ENCODE measurements around the gene PSME2. TPM values are rescaled to one million over a fixed set of nuclear protein-coding genes. Genes with fewer than 3 reads are reported as not detected.

The PSME2 gene
- total and polyA plus RNA-seq, 7 donors: 30.1 to 179 (median 76.4) TPM

- WGBS, 3 donors: 90 to 93% (median 93%) methylated on average over 14 of the region's 14 CpGs
- Histone ChIP-seq H3K27me3 (ENCODE audit: insufficient read depth in 3 of 3, low read length in 2 of 3) (peaks cover 0 to 3% (median 0%) of the 10 kb centered on the region in 3 donors), H3K4me3 (no peak overlapping the region), H3K27ac (no peak overlapping the region), H3K9me3 (no peaks in the 10 kb centered on the region), H3K4me1 (peaks cover 19% of the 10 kb centered on the region), H3K36me3 (ENCODE audit: insufficient read depth in 1 of 2, low read depth in 1 of 2) (peaks cover 13 to 64% of the 10 kb centered on the region in 2 donors)
- intact Hi-C loops (cut with DNase I): no loop called here
- ATAC-seq (no peak), DNase-seq (peak in 1 of 2 donors; percentile 49)
- TF ChIP-seq, protein P1, sequence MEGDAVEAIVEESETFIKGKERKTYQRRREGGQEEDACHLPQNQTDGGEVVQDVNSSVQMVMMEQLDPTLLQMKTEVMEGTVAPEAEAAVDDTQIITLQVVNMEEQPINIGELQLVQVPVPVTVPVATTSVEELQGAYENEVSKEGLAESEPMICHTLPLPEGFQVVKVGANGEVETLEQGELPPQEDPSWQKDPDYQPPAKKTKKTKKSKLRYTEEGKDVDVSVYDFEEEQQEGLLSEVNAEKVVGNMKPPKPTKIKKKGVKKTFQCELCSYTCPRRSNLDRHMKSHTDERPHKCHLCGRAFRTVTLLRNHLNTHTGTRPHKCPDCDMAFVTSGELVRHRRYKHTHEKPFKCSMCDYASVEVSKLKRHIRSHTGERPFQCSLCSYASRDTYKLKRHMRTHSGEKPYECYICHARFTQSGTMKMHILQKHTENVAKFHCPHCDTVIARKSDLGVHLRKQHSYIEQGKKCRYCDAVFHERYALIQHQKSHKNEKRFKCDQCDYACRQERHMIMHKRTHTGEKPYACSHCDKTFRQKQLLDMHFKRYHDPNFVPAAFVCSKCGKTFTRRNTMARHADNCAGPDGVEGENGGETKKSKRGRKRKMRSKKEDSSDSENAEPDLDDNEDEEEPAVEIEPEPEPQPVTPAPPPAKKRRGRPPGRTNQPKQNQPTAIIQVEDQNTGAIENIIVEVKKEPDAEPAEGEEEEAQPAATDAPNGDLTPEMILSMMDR (IDR thresholded peaks at IDR 0.05): no peak
These were observed 18.1 kb upstream of the PSME2 start for GRCh38 chr14:24164518-24164991.

- peak overlapping the region; percentile 86 for H3K27ac ChIP-seq
- H3K27me3 ChIP-seq (ENCODE audit: insufficient read depth in 3 of 3, low read length in 2 of 3): no peaks in the 10 kb centered on the region
- ATAC-seq (peak in 2 of 4 donors; percentile 3 to 5), DNase-seq (peak in 1 of 2 donors; percentile 42)
- TF ChIP-seq, protein P1 (IDR thresholded peaks at IDR 0.05): no peak
- H3K9me3 ChIP-seq: no peaks in the 10 kb centered on the region
- H3K36me3 ChIP-seq (ENCODE audit: insufficient read depth in 1 of 2, low read depth in 1 of 2): peaks cover 13 to 75% of the 10 kb centered on the region in 2 donors
- peak overlapping the region; percentile 74 for H3K4me3 ChIP-seq
- peaks cover 19% of the 10 kb centered on the region for H3K4me1 ChIP-seq
- intact Hi-C loops (cut with DNase I): no loop called here
- WGBS, 3 donors: 46 to 64% (median 61%) methylated on average over 8 of the region's 8 CpGs
These were observed 15.7 kb upstream of the PSME2 start for GRCh38 chr14:24162093-24162492.

DNA sequence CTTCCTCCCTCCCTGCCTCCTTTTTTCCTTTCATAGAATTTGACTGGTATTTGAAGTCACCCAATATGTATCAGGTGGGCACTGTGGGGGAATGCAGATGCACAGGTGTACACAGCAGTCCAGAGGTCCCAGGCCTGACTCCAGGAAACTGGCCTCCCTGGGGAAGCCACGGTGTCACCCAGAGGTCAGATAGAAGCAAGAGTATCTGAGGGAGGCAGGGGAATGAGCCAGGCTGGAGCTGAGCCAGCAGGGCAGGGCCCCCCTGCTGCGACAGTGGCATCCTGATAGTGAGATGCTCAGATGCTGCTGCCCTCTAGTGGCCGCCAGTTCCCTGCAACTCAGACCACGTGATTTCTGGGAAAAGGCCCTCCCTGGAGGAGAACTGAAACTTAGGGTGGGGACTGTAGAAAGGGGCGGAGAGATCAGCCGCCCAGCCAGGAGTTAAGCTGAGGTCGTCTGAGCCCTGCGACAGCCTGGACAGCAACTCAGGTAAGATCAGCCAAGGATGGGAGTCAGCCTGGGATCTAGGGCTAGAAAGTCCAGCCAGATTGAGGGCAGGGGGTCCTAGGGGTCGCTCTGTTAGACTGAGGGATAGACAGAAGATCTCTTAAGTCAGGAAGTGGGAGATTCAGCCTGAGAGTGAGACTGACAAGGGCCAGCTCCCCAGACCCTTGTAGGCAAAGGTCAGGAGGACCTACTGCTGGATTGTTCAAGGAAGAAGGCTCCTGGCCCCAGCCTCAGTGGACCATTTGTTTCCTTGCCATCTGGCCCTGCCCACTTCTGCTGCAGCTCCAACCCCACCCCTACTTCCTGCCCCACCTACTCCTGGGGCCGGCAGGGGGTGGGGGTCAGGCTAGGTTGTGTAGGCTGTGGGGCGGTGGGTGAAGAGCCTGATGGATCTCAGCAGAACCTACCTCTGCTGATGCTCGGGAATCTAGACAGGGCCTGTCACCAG, 14.7 kb upstream of the PSME2 start, which contains the start of gene IRF9:
TSS of gene IRF9 (plus strand) at position 416 of the 955 bp plus-strand sequence. CDS start 880 bp downstream, outside the sequence.
- Histone ChIP-seq H3K36me3 (ENCODE audit: insufficient read depth in 1 of 2, low read depth in 1 of 2) (peaks cover 8 to 75% of the 10 kb centered on the region in 2 donors), H3K4me1 (peaks cover 19% of the 10 kb centered on the region), H3K4me3 (peak within 1 kb of the TSS; percentile 74), H3K27me3 (ENCODE audit: insufficient read depth in 3 of 3, low read length in 2 of 3) (no peaks in the 10 kb centered on the region), H3K27ac (peak within 1 kb of the TSS; percentile 86), H3K9me3 (no peaks in the 10 kb centered on the region)
- 2 to 8% (median 4%) methylated on average over 11 to 12 of the region's 12 CpGs for WGBS, 3 donors
- TF ChIP-seq, protein P1 (IDR thresholded peaks at IDR 0.05): peak; percentile 96
- DNase-seq (peak; percentile 95 to 97), ATAC-seq (peak; percentile 90 to 93 (median 91))
- intact Hi-C loops (cut with DNase I): loop anchor here in 1 of 2 donors (2.0 kb wide), 2 partner anchors 52 to 102 kb away; no protein-coding TSS in a partner anchor

GRCh38 chr14:24160499-24160849, 14.1 kb upstream of the PSME2 start:
- peaks cover 5 to 75% of the 10 kb centered on the region in 2 donors for H3K36me3 ChIP-seq (ENCODE audit: insufficient read depth in 1 of 2, low read depth in 1 of 2)
- DNase-seq (peak in 1 of 2 donors; percentile 37), ATAC-seq (peak in 2 of 4 donors; percentile 6 to 7)
- no peak overlapping the region for H3K4me3 ChIP-seq
- H3K27ac ChIP-seq: peak overlapping the region; percentile 86
- 83 to 87% (median 84%) methylated on average over 4 of the region's 4 CpGs for WGBS, 3 donors
- peaks cover 19% of the 10 kb centered on the region for H3K4me1 ChIP-seq
- intact Hi-C loops (cut with DNase I): loop anchor here in 1 of 2 donors (2.0 kb wide), 2 partner anchors 52 to 102 kb away; no protein-coding TSS in a partner anchor
- no peaks in the 10 kb centered on the region for H3K9me3 ChIP-seq
- TF ChIP-seq, protein P1 (IDR thresholded peaks at IDR 0.05): no peak
- no peaks in the 10 kb centered on the region for H3K27me3 ChIP-seq (ENCODE audit: insufficient read depth in 3 of 3, low read length in 2 of 3)
